ENCODE results near the gene SBF2. TPM values are rescaled to one million over a fixed set of nuclear protein-coding genes. Genes with fewer than 3 reads are reported as not detected.

SBF2 gene
- total and polyA plus RNA-seq, 2 of the 13 experiments (the other 11 are each of a cell fraction or from before 2014, with no cell fraction given): 24.0 to 45.8 TPM

DNA sequence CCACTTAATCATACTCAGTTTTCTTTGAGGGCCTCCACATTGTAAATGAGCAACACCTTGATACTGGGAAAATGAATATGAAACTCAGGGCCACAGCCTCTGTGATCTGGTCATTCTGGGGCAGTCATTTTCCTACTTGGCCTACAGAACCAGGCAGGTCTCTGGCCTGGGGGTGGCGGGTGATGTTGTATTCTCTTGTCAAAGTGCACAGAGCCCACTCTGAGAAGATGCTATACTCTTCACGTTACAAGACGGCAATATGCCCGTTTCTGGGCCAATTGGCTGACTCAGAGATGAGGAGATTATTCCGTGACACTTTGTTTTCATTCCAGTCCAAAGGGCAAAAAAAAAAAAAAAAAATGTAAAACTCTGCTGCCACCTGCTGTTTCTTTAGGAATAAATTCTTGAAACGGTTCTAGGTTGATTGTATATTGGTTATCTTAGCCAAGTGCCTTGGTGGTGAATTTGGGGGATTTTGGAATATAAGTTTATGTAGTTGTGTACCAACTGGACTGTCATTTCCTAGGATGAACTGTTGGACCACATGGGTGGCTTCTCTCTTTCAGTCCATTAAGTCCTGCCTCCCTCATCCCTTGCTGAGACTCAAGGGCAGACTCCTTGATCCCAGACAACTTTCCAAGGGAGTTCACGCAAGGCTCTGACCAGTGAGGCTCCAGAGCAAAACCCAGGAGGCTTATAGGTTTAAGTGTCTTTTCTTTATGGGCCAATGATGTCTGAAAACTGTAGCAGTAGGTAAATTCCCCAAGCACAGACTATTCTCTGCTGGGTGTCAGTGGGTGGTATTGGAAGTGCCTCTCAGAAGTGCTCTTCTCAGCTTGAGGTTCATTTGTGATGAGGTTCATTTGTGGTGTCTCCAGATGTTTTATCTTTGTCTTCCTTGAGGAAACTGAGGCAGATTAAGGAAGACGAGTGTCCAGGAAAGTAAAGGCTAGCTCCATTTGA, 29.1 kb upstream of the SBF2 start (continued):
- TF ChIP-seq, protein P1, sequence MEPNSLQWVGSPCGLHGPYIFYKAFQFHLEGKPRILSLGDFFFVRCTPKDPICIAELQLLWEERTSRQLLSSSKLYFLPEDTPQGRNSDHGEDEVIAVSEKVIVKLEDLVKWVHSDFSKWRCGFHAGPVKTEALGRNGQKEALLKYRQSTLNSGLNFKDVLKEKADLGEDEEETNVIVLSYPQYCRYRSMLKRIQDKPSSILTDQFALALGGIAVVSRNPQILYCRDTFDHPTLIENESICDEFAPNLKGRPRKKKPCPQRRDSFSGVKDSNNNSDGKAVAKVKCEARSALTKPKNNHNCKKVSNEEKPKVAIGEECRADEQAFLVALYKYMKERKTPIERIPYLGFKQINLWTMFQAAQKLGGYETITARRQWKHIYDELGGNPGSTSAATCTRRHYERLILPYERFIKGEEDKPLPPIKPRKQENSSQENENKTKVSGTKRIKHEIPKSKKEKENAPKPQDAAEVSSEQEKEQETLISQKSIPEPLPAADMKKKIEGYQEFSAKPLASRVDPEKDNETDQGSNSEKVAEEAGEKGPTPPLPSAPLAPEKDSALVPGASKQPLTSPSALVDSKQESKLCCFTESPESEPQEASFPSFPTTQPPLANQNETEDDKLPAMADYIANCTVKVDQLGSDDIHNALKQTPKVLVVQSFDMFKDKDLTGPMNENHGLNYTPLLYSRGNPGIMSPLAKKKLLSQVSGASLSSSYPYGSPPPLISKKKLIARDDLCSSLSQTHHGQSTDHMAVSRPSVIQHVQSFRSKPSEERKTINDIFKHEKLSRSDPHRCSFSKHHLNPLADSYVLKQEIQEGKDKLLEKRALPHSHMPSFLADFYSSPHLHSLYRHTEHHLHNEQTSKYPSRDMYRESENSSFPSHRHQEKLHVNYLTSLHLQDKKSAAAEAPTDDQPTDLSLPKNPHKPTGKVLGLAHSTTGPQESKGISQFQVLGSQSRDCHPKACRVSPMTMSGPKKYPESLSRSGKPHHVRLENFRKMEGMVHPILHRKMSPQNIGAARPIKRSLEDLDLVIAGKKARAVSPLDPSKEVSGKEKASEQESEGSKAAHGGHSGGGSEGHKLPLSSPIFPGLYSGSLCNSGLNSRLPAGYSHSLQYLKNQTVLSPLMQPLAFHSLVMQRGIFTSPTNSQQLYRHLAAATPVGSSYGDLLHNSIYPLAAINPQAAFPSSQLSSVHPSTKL (CRISPR knock-in tag; IDR thresholded peaks at IDR 0.05): peak; percentile 78
- no peak for TF ChIP-seq ZNF451 (CRISPR knock-in tag; IDR thresholded peaks at IDR 0.05)
- TF ChIP-seq XRCC5 (optimal IDR thresholded peaks at IDR 0.05; ENCODE audit: low read length): peak; percentile 39
- TF ChIP-seq, protein P2, sequence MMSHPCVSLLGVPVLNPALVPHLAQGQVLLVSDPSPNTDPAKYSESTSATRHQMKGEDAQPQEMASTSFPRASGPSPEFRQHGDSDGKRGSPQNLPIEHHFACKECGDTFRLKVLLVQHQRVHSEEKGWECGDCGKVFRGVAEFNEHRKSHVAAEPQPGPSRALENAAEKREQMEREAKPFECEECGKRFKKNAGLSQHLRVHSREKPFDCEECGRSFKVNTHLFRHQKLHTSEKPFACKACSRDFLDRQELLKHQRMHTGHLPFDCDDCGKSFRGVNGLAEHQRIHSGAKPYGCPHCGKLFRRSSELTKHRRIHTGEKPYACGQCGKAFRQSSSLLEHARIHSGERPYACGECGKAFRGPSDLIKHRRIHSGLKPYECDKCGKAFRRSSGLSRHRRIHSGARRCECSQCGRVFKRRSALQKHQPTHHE (CRISPR knock-in tag; IDR thresholded peaks at IDR 0.05; ENCODE audit: borderline replicate concordance): no peak
- peak; percentile 56; the same call in 1 of the 2 replicates for TF ChIP-seq CHD4 (IDR thresholded peaks at IDR 0.05; ENCODE audit: borderline replicate concordance, low read length)
- no peak for TF ChIP-seq ZNF121 (CRISPR knock-in tag; IDR thresholded peaks at IDR 0.05)
- 0 out of 2 replicates have a peak, but pooled peaks have one; percentile 39 for TF ChIP-seq ZNF264 (CRISPR knock-in tag; IDR thresholded peaks at IDR 0.05)
- TF ChIP-seq HNF4A (CRISPR knock-in tag; IDR thresholded peaks at IDR 0.05): peak; percentile 87
- TF ChIP-seq TAF15 (IDR thresholded peaks at IDR 0.05; ENCODE audit: low read depth, low read length, poor library complexity, severe bottlenecking): no peak
- TF ChIP-seq FOXC1 (CRISPR knock-in tag; IDR thresholded peaks at IDR 0.05; ENCODE audit: borderline replicate concordance): no peak
- TF ChIP-seq ZNF34 (CRISPR knock-in tag; IDR thresholded peaks at IDR 0.05; ENCODE audit: borderline replicate concordance): 0 out of 2 replicates have a peak, but pooled peaks have one; percentile 46
- no peak for TF ChIP-seq POLR2AphosphoS2 (IDR thresholded peaks at IDR 0.05; ENCODE audit: low read depth, low read length)
- TF ChIP-seq, protein P3, sequence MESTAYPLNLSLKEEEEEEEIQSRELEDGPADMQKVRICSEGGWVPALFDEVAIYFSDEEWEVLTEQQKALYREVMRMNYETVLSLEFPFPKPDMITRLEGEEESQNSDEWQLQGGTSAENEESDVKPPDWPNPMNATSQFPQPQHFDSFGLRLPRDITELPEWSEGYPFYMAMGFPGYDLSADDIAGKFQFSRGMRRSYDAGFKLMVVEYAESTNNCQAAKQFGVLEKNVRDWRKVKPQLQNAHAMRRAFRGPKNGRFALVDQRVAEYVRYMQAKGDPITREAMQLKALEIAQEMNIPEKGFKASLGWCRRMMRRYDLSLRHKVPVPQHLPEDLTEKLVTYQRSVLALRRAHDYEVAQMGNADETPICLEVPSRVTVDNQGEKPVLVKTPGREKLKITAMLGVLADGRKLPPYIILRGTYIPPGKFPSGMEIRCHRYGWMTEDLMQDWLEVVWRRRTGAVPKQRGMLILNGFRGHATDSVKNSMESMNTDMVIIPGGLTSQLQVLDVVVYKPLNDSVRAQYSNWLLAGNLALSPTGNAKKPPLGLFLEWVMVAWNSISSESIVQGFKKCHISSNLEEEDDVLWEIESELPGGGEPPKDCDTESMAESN (CRISPR knock-in tag; conservative IDR thresholded peaks at IDR 0.05): 0 out of 2 replicates have a peak, but pooled peaks have one; percentile 40
- TF ChIP-seq ZNF607 (CRISPR knock-in tag; IDR thresholded peaks at IDR 0.05; ENCODE audit: borderline replicate concordance): peak; percentile 32; the same call in 1 of the 2 replicates
- peak; percentile 31; the same call in 1 of the 2 replicates for TF ChIP-seq TBX2 (CRISPR knock-in tag; IDR thresholded peaks at IDR 0.05; ENCODE audit: borderline replicate concordance)
- peak; percentile 33; the same call in 1 of the 2 replicates for TF ChIP-seq KDM5A (IDR thresholded peaks at IDR 0.05; ENCODE audit: borderline replicate concordance, low read length)
- TF ChIP-seq ZMYM4 (CRISPR knock-in tag; IDR thresholded peaks at IDR 0.05): peak; percentile 48; the same call in 1 of the 2 replicates
- peak; percentile 46; the same call in 1 of the 2 replicates for TF ChIP-seq SOX5 (CRISPR knock-in tag; IDR thresholded peaks at IDR 0.05; ENCODE audit: borderline replicate concordance)
- TF ChIP-seq RAD21 (CRISPR knock-in tag; IDR thresholded peaks at IDR 0.05): peak; percentile 58; the same call in 1 of the 2 replicates
- no peak for TF ChIP-seq ZNF496 (CRISPR knock-in tag; IDR thresholded peaks at IDR 0.05; ENCODE audit: insufficient replicate concordance)
